ENCODE data around the gene FAM83B.

The FAM83B gene

DNA sequence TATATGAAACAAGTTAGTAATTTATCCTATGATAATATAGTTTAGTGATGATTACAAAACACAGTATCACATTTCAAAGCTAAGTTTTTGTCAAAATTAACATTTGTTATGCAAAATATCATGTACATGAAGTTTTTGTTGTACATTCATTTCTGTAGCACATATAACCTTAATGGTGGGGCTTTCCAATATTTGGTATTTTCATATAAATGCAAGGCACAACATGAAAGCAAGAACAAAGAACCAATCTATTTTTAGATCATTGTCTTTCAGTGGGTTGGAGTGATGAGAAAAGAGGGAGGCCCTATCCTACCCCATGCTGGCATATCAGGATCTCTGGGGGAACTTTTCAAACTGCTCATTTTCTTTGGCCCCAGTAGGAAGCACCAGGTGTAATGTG lies 53.4 kb downstream of the FAM83B start:
- Histone ChIP-seq H3K36me3 (no peaks in the 10 kb centered on the region), H3K27me3 (ENCODE audit: insufficient read depth, low read depth, severe bottlenecking) (peaks cover 13% of the 10 kb centered on the region), H3K27ac (no peak overlapping the region), H3K4me3 (ENCODE audit: low read depth, low read length) (no peak overlapping the region), H3K9me3 (ENCODE audit: severe bottlenecking) (no peaks in the 10 kb centered on the region)
- TF ChIP-seq, protein P1, sequence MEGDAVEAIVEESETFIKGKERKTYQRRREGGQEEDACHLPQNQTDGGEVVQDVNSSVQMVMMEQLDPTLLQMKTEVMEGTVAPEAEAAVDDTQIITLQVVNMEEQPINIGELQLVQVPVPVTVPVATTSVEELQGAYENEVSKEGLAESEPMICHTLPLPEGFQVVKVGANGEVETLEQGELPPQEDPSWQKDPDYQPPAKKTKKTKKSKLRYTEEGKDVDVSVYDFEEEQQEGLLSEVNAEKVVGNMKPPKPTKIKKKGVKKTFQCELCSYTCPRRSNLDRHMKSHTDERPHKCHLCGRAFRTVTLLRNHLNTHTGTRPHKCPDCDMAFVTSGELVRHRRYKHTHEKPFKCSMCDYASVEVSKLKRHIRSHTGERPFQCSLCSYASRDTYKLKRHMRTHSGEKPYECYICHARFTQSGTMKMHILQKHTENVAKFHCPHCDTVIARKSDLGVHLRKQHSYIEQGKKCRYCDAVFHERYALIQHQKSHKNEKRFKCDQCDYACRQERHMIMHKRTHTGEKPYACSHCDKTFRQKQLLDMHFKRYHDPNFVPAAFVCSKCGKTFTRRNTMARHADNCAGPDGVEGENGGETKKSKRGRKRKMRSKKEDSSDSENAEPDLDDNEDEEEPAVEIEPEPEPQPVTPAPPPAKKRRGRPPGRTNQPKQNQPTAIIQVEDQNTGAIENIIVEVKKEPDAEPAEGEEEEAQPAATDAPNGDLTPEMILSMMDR (IDR thresholded peaks at IDR 0.05; ENCODE audit: low read depth, low read length): no peak
- DNase-seq: no peak

DNA sequence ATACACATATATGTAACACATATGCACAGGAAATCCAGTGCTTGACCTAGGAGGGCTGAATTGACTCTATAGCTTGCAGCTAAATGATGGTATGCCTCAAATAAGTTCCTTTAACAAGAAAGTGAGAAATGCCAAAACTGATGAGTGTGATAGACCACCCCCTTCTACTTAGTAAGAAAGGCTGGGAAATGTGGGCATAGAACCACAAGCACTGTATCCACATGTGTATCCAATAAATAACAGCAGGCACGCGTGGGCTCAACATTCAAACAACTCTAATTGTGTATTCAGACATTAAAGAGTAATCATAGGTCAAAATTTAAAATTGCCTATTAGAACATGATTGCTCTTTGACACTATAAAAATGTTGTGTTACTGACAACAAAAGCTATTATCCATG lies 54.1 kb downstream of the FAM83B start:
- TF ChIP-seq, protein P1 (IDR thresholded peaks at IDR 0.05; ENCODE audit: low read depth, low read length): no peak
- H3K27ac ChIP-seq: no peak overlapping the region
- peaks cover 13% of the 10 kb centered on the region for H3K27me3 ChIP-seq (ENCODE audit: insufficient read depth, low read depth, severe bottlenecking)
- H3K4me3 ChIP-seq (ENCODE audit: low read depth, low read length): no peak overlapping the region
- H3K36me3 ChIP-seq: no peaks in the 10 kb centered on the region
- no peak for DNase-seq
- no peaks in the 10 kb centered on the region for H3K9me3 ChIP-seq (ENCODE audit: severe bottlenecking)

DNA sequence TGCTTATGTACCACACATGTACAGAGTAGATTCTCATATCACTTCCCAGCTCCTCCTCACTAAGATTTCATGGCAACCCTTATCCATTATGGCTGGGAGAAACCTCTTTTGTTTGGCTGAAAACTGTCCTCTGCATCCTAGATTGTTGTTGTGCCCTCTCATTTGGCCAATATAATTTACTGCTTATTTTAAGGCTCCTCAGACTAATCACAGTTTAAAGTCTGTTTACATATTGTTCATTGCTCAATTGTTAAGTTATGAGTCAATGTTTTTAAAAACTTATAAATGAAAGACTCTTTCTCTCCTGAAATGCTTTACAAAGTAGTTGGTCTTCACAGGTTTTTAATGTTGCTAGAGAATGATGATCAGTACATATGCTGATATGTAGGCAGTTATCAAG lies 57.3 kb downstream of the FAM83B start:
- TF ChIP-seq, protein P1 (IDR thresholded peaks at IDR 0.05; ENCODE audit: low read depth, low read length): no peak

DNA sequence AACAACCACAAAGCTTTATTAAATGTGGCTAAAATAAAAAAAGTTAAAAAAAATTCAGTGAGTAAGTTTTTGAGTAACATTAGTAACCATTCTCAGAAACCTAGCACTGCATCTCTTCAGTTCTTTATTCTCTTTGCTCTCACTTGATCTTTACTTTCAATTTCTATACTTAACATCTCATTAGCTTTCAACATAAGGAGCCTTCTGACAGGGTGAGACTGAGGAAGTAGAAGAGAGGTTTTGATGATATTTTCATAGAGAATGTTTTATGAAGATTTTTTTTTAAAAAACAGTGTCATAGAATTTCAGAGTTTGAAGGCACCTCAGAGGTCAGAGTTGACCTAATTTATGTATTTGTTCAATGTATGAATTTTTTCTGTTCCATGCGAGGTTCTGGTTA lies 60.8 kb downstream of the FAM83B start:
- peaks cover 10% of the 10 kb centered on the region for H3K27me3 ChIP-seq (ENCODE audit: insufficient read depth, low read depth, severe bottlenecking)
- no peak for DNase-seq
- TF ChIP-seq, protein P1 (IDR thresholded peaks at IDR 0.05; ENCODE audit: low read depth, low read length): no peak

More for the DNA sequence above, 57.3 kb downstream of the FAM83B start:
- no peaks in the 10 kb centered on the region for H3K36me3 ChIP-seq
- H3K9me3 ChIP-seq (ENCODE audit: severe bottlenecking): no peaks in the 10 kb centered on the region
- H3K4me3 ChIP-seq (ENCODE audit: low read depth, low read length): no peak overlapping the region
- H3K27ac ChIP-seq: no peak overlapping the region
- H3K27me3 ChIP-seq (ENCODE audit: insufficient read depth, low read depth, severe bottlenecking): peaks cover 9% of the 10 kb centered on the region
- DNase-seq: no peak

DNA sequence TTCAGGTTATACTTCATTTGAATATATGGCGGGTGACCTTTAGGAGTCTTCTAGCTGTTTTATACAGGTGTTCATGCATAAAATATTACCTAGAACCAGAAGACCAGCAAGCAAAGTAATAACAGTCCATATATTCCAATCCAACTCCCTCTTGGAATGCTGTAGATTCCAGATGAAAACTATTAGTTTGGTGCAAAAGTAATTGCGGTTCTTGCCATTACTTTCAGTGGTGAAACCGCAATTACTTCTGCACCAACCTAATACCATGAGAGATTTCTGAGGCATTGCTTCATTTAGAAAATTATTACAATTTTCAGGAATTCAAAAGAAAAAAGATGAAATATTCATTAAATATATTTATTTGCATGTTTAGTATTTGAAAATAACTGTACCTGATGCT lies 62.6 kb downstream of the FAM83B start:
- TF ChIP-seq, protein P1 (IDR thresholded peaks at IDR 0.05; ENCODE audit: low read depth, low read length): no peak
- H3K36me3 ChIP-seq: no peaks in the 10 kb centered on the region
- H3K4me3 ChIP-seq (ENCODE audit: low read depth, low read length): no peak overlapping the region
- no peak overlapping the region for H3K27ac ChIP-seq
- DNase-seq: no peak
- H3K9me3 ChIP-seq (ENCODE audit: severe bottlenecking): no peaks in the 10 kb centered on the region
- peaks cover 11% of the 10 kb centered on the region for H3K27me3 ChIP-seq (ENCODE audit: insufficient read depth, low read depth, severe bottlenecking)

More for the DNA sequence above, 60.8 kb downstream of the FAM83B start:
- no peak overlapping the region for H3K4me3 ChIP-seq (ENCODE audit: low read depth, low read length)
- no peaks in the 10 kb centered on the region for H3K9me3 ChIP-seq (ENCODE audit: severe bottlenecking)
- no peak overlapping the region for H3K27ac ChIP-seq
- no peaks in the 10 kb centered on the region for H3K36me3 ChIP-seq

DNA sequence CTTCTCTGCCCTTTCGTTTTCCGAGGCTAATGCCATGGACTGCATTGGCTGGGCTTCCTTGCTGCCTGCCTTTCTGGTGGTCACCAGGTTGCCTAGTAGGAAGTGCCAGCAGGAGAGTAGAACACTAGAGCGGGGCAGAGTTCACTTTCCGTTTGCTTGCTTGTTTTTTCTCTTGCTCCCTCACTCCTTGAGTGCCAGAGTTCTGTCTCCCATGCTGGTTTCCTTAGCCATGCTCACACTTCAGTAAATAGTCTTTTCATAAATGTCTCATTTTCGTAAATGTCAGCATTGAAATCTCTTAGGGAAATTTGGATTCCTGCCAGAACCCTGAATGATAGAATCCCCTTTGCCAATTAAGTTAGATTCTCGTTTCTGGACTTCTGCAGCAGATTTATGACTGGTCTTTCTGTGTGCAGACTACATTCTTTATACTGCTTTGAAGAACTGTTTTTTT lies 63.9 kb downstream of the FAM83B start:
- DNase-seq: no peak
- H3K36me3 ChIP-seq: no peaks in the 10 kb centered on the region
- TF ChIP-seq, protein P1 (IDR thresholded peaks at IDR 0.05; ENCODE audit: low read depth, low read length): no peak
- no peak overlapping the region for H3K4me3 ChIP-seq (ENCODE audit: low read depth, low read length)
- H3K9me3 ChIP-seq (ENCODE audit: severe bottlenecking): no peaks in the 10 kb centered on the region
- H3K27ac ChIP-seq: no peak overlapping the region
- H3K27me3 ChIP-seq (ENCODE audit: insufficient read depth, low read depth, severe bottlenecking): peaks cover 11% of the 10 kb centered on the region

Data from WERI-Rb-1 (cell line).